UCSD-AML1 (cell line): ENCODE measurements around the gene SERGEF.

Source experiments
- DNase-seq: peaks from one replicate; lab custom pipeline; 2025; ENCODE audit not compliant: unreplicated experiment; lab: John Stamatoyannopoulos, UW

The SERGEF gene

DNA sequence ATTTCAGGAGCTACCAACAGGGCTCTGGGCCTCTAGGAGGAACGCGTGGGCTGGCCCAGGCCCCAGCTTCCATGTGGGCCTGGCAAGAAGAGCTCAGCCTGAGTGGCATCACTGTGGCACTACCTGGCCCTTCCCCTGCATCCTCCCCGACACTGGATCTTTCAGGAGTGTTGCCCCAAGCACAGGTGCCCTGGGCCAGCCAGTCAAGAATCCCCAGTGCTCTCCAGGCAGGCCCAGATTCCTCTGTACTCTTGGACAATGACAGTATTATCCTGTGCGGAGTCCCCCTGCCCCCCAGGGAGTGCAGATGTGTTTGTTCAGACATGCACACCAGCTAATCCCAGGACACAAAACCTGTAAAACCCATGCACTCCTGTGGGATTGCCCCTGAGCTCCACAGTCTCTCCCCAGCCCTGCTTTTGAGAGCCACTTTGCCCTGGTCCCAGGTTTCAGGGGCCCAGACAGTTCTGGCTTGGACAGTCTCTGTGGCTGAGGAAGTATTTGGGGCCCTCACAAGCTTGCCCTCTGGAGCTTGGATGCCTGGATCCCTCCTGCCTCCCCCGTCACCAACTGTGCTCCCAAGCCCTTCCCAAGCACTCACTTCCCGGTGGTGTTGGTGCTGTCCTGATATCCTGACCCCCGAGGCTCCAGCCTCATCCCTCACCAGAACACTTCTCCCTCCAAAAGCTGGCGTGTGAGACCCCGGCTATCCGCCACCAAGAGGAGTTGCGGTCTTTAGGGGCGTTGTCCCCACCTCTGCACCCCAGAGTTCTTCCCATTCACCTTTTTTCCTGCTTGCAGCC is 238.4 kb downstream of the SERGEF start:
- DNase-seq: no peak

DNA sequence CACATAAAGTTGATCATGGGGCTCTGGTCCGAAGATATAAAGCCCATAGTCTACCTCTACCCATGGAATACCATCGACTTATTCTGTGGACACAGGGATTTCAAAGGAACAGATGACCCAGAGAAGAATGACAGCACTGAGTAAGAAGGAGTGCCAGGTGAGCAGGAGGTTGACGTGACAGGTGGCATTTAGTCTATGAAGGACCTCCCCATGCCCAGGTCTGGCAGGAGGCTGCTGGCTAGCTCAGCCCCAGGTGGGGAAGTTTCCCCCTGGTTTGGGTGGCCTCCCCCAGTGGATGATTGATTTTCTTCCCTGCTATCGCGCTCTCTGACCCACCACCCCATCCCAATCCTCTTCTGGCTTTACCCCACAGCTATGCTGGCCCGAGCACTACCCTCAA is 239.2 kb downstream of the SERGEF start:
- no peak for DNase-seq

DNA sequence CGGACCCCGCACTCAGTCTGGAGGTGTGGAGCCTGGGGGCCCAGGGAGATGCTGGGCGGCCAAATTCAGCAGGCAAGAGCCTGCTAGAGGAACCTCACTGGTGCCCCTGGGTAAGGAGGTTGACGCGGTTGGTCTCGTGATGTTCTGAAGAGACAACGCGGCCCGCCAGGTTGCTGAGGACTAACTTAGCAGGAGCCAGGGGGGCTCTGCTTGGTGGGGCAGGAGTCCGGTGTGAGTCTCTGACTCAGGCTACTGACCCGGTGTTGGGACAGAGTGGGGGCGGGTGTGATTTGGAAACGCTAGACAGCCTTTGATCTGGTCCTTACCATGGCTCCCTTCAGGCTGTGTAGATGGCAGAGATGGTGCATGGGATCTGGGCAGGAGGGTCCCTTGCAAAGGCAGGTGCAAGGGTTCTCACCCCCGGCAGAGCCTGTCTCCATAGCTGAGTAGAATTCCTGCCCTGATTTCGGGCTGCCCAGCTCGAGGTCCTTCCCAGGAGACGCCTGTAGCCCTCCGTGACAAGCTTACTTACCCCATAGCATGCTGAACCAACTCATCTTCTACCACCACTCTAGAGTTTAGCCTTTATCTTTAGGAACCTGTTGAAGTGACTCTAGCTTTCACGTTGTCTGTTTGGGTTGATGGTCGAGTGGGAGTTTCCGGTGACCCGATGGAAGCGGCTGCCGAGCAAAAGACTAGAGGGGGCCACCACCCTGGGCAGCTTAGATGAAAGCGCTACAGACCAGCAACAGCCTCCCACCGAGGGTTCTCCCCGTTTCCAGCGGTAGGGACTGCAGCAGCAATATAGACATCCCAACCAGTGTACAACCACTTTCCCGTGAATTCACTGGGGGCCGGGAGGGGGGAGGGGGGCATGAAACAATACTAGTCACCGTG is 239.9 kb downstream of the SERGEF start:
- no peak for DNase-seq

DNA sequence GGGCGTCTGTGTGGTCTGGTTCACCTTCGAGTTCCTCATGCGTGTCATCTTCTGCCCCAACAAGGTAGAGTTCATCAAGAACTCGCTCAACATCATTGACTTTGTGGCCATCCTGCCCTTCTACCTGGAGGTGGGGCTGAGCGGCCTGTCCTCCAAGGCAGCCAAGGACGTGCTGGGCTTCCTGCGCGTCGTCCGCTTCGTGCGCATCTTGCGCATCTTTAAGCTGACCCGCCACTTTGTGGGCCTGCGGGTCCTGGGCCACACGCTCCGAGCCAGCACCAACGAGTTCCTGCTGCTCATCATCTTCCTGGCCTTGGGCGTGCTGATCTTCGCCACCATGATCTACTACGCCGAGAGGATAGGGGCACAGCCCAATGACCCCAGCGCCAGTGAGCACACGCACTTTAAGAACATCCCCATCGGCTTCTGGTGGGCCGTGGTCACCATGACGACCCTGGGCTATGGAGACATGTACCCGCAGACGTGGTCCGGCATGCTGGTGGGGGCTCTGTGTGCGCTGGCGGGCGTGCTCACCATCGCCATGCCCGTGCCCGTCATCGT is 240.9 kb downstream of the SERGEF start:
- DNase-seq: no peak

DNA sequence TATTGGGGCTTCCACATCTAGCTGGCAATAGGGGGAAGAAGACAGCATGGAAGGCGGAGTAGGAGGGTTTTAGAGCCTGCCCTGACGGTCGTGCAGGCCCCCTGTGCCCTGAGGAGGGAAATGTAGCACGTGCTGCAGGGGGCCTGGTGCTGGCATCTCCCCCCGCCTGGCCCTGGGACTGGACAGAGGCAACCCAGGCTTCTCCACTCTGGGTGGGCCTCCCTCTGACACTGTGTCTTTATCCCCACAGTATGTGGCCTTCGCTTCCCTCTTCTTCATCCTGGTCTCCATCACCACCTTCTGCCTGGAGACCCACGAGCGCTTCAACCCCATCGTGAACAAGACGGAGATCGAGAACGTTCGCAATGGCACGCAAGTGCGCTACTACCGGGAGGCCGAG is 241.4 kb downstream of the SERGEF start:
- DNase-seq: no peak

DNA sequence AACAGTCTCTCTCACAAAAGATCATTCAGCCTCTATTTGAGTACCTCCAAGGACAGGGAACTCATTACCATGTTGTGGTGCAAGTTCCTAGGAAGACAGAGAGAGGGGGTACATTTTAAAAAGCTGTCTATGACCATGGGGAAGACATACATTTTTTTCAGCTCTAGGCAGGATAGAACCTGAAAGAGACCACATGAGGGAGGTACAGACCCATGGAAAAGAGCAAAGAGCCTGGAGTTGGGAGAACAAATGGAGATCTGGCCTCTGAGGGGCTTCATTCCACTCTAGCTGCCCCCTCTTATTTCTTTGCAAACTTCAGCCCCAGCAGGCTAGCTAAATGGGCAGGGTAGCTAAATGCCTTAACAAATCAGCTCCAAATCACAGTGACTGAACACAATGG is 241.9 kb downstream of the SERGEF start:
- DNase-seq: no peak

DNA sequence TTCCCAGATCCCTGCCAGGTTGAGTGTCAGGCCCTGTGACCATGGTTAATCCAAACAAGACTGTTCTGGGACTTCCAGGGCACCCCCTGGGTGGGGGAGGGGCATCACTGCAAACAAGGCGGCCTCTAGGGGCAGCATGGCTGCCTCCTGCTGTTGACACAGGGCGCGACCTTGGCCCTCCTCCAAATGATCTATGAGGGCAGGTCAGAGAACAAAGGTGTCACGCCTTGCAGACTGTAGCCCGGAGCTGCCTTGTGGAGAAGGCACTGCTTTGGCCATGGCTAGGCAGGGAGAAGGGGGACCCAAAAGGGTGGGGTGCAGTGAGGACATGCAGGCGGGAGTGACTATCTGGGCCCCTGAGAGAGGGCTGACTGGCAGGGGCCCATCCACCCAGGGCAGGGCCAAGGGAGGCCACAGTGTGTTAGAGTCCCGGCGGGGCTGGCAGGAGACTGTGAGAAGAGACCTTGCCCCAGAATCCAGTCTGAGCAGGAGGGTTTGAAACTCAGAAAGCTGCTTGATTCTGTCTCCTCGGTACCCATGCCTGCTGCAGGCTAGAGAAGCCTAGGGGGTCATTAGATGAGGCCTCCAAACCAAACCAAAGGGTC is 242.7 kb downstream of the SERGEF start:
- no peak for DNase-seq

DNA sequence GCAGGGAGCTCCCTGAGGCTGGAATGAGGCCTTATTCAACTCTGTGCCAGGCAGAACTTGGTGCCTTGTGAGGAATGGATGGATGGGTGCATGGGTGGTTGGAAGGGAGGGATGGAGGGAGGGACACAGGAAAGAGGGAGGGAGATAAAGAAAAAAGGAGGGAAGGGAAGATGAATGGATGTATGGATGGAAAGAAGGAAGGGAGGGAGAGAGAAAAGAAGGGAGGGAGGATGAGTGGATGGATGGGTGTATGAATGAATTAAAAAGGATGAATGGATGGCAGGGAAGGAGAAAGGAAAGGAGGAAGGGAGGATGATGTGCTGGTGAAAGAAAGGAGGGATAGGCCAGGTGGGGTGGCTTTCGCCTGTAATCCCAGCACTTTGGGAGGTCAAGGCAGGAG is 243.6 kb downstream of the SERGEF start:
- no peak for DNase-seq

DNA sequence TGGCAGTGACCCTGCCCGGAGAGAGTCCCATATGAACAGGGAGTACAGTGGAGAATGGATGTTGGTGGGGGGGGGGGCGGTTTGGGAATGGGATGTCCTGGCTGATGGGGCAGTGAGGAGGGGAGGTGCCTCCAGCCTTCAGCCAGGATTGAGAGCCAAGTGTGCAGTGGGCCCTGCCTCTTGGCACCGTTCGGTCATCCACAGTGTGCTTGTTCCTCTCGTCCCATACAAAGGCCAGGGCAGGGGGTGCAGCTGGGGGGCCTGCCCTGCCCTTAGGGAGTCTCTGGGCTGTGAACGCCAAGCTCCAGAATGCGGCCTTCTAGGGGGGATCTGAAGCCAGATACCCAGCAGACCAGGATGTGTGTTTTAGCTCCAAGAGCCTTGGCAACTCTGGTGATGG is 244.3 kb downstream of the SERGEF start:
- DNase-seq: no peak

DNA sequence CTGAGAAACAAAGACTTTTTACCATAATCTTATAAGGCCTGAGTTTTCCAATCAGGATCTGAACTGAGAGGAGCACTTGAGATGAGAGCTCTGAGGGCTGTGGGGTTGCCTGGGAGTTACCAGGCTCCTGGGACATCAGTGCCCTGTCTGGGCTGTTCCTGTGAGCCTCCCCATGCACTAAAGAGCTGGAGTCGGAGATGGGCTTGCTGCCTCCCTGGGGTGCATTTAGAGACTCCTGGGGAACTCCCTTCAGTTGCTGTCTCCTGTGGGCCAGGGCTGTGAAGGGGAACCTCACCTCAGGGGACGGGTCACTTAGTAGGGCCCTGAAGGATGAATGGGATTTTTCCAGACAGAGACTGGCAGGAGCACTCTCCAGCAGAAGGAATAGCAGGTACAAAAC is 244.9 kb downstream of the SERGEF start:
- DNase-seq: no peak

DNA sequence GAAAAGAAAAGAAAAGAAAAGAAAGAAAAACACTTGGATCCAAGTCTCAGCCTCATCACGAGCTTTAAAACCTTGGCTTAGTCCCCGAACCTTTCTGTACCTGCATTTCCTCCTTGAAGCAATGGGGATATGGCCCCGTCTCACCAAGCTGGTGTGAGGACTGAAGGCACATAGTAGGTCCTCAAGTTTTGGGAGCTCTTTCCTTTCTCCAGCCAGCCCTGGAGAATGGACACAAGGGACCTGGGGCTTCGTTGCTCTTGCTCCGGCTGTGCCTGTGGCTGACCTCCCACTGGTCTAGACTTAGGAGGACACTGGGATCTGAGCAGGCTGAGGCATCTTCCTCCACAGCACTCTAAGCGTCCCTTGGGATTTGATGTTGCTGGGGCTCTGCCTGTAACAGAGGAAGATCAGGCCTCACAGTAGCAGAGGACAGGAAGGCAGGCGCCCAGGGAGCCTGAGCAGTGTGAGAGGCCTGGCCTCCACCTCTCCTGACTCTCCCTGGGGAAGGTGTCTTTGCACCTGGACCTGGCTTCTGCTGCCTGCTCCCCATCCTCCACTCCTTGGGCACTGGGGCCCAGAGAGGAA is 245.5 kb downstream of the SERGEF start:
- no peak for DNase-seq

DNA sequence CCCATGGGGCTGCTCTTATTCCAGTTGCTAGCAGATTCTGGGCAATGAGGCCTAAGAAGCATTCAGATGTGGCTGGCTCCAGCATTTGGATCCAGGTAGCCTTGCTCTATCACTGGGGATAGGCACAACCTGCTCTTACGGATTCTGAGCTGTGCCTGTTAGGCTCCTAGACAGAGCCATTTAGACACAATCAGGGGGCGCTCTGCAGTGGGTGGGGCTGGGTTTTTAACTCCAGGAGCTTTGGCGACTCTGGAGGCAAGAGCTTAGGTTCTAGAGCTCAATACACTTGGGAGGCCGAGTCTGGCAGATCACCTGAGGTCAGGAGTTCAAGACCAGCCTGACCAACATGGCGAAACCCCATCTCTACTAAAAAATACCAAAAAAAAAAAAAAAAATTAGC is 246.3 kb downstream of the SERGEF start:
- no peak for DNase-seq

DNA sequence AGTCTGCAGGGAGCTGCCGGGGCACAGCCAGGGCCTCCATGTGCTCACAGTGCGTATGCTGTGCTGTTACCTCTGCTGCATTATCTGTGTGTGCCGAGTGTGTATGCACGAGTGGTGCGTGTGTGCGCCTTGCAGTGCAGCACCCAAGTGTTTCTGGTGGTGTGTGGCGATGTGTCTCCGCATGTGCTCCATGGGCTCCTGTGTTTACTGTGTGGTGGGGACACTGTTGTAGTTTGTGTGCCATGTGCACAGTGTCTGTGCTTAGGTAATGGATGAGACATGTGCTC is 246.8 kb downstream of the SERGEF start:
- DNase-seq: no peak

DNA sequence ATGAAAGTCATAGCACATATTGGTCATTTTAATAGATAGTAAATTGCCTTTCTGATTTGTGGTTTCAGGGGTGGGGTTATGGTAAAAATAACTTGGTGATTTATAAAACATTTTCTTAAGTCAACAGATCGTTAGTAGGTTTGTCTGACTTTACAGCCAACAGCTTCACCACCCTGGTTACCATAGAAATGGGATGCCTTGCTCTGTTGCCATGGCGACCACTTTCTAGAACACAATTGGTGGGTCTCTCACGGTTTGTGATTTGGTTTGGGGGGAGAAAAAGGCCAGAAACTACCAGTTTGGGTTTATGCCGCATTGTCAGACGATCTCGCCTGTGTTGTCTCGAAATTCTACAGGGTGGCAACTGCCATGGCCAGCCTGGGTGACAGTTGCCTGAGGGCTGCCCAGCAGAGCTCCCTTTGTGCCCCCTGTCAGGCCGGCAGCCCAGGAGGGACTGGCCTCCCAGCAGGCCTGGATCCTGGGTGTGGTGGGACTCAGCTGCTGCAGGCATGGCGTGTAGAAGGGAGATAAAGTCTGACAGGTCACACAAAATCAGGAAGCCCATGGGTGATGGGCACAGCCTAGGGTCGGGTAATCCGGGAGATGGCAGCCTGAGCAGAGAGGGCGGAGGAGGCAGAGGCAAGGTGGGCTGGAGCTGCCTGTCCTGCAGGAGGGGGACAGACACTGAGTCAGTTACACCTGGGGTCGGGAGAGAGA is 247.3 kb downstream of the SERGEF start:
- no peak for DNase-seq

DNA sequence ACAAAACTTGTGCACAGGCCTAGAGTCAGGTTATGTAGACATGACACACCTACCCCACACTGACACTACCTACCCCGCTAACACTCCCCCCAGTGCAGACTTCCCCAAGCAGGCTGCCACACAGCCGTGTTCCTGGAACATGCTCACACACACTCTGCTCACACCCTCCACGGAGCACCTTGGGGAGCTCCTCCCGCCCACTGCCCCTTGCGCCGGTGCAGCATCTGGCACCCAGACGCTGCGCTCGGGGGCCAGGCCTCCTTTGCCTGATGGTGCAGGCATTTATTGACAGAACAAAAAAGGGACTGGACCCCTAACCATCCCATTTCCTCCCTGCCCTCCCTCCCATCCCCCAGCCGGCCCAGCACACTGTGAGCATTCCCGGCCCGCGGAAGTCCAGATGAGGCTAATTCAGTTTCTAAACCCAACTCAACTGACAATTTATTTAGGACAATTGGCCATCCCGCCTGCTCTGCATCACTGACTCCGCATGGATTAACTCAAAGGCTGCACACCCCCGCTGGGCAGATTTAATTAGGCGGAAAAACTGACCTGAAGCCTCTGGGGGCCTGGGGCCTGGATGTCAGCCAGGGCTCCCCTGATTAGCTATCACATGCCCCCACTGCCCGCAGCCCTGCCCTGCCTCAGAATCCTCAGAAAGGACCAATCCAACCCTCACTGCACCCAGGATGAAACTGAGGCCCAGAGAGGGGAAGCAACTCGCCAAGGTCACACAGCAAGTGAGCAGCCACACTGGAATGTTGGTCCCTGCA is 248.2 kb downstream of the SERGEF start:
- DNase-seq: no peak

DNA sequence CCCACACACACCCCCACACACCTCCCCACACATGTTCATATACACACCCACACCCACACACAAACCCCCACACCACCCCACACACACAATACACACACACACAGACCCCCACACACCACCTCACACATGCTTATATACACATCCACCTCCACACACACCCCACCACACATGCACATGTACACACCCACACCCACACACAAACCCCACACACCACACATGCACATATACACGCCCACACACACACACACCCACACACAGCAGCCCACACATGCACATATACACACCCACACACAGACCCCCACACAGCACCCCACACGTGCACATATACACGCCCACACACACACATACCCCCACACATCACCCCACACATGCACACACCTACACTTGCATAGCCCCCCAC is 249.1 kb downstream of the SERGEF start:
- no peak for DNase-seq

DNA sequence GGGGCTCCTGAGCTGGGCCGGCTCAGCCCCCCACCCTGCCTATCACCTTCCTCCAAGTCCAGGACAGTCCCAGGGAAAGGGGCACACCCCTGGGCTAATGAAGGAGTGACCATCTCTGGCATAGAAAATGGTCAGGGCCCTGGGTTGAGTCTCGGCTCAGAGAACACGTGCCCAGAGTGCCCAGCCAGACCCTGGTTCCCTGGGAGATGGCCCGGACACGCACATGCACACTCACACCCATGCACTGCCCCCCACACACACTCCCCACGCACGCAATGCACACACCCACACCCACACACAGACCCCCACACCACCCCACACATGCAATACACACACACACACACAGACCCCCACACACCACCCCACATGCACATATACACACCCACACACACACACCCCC is 249.6 kb downstream of the SERGEF start:
- no peak for DNase-seq

DNA sequence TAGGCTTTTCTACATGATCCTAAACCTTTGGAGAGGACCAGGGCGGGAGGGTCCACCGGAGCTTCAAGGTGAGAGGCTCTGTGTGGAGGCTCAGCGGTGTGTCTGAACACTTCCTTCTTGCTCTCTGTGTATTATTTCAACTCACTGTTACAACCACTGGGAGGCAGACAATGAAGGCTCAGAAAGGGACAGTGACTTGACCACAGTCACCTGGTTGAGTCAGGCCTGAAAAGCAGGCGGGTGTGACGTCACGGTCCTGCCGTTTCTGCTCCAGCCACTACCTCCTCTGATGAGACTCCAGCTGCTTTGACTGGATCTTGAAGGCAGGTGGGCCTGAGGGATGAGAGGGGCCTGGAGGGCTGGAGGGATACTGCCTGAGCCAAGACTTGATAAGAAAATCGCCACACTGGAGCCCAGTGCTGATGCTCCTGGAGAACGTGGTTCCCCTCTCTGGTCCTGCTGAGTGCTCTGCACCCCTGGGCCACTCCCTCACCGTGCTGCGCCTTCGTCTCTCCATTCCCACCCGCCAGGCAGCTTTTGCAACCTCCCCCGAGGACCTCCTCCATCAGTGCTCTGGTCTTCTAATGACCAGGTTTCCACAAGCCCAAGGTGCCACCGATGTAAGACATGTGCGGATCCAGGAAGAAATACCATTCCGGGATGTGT is 250.4 kb downstream of the SERGEF start:
- no peak for DNase-seq
